ENCODE measurements around the gene CCN5.
"Not testable (repeated sequence)": the region's sequence is repeated elsewhere in the genome, so short reads cannot be mapped to it uniquely, and the experiment has no call there.

CCN5 gene

DNA sequence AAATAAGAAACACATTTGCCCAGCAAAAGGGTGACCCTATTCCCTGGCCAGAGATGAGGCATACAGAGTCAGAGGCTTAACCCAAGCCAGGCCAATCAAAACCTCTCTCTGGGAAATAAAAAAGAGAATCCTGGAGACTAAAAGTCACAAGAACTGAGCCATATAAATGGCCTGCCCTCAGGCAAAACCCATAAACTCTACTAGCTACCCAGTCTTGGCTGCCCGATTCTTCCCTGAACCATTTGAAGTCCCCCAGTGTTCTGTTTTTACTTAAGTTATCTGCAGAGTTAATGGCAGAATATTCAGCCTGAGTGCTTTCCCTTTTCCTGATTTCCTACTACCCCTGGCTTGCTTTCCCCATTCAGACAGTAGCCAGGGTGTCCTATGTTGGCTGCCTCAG lies 44.4 kb downstream of the CCN5 start:
- no peak for DNase-seq (ENCODE audit: low read depth)

- DNase-seq (ENCODE audit: low read depth) = no peak
Observed at GRCh38 chr20:44761423-44761822, 46.3 kb downstream of the CCN5 start.

GRCh38 chr20:44762466-44763140 lies 47.4 kb downstream of the CCN5 start:
- no peak for DNase-seq (ENCODE audit: low read depth)

- DNase-seq (ENCODE audit: low read depth) = not testable (repeated sequence)
Observed at GRCh38 chr20:44763798-44764197, 48.6 kb downstream of the CCN5 start.

- no peak for DNase-seq (ENCODE audit: low read depth)
Observed at GRCh38 chr20:44765091-44765490, 49.9 kb downstream of the CCN5 start.

GRCh38 chr20:44765701-44766347 lies 50.7 kb downstream of the CCN5 start:
- peak; percentile 65 for DNase-seq (ENCODE audit: low read depth)

DNA sequence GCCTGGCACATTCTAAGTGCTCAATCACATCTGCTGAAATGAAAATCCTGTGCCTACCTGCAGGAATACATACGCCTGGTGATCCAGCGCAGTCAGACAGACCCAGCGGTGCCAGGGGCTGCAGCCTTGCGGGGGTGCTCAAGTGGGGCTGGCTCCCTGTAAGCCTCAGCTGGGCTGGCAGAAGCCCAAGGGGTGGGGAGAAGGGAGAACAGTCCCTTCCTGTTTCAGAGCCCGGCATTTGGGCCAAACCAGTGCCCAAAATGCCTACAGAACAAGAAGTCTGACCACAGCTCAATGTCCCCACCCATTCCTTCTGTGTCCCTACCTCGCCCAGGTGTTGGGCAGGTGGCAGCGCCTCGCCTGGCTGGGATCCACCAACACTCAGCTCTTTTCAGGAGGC lies 53.1 kb downstream of the CCN5 start:
- DNase-seq (ENCODE audit: low read depth) = no peak

DNA sequence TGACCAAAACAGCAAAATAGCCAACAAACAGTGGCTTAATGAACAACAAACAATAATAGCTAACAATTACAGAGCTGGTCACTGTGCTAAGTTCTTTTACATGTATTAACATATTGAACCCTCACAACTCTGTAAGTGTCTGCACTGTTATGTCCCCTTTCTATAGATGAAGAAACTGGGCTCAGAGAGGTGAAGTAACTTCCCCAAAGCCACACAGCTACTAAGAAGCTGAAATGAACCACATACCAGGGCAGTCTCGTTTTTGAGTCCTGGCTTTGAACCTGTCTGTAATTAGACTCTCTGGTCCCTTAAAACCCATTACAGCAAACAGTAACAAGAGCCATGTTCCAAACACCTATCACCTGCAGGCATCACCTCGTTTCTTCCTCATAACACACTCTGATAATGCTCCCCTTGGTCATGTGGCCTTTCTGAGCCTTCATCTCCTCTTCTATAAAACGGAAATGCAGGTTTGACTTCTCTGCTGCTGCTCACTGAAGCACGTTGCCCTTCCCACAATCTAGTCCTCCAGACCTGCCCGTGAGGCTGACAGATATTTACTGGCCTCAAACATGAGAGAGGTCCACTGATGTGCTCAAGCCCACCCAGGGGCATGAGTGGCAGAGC lies 53.8 kb downstream of the CCN5 start:
- no peak for DNase-seq (ENCODE audit: low read depth)

DNA sequence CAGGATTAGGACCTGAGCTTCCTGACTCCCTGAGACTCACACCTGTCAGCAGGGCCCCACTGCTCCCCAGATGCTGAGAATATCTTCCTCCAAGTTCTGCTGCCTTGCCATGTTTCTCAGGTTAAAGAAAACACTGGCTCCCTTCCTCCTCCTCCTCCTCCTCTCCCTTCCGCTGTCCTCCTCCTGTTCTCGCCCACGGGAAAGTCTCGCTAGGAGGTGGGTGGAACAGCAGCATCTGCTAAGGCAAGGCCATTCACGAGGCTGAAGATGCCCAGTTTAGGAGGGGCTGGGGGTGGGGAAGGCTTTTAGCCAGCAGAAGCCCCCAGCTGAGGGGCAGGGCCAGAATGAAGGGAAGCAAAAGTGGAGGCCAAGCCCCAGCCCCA lies 54.3 kb downstream of the CCN5 start:
- no peak for DNase-seq (ENCODE audit: low read depth)

- no peak for DNase-seq (ENCODE audit: low read depth)
Observed at GRCh38 chr20:44770484-44771171, 55.5 kb downstream of the CCN5 start.

DNA sequence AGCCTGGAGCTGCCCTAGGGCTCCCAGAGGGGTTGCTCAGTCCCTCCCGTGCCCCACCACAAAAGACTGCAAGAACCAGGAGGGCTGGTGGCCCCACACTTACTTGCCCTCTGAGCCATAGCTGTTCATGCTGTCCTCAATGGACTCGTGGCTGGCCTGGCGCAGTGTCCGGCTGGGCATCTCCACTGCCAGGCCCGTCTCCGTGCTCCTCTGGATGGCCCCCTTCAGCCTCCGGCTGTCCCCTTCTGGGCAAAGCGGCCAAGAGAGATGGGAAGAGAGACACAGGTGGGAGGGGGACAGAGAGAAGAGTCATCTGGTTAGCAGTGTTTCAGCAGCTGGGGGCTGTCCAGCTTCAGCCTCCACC lies 56.0 kb downstream of the CCN5 start:
- DNase-seq (ENCODE audit: low read depth) = no peak

DNA sequence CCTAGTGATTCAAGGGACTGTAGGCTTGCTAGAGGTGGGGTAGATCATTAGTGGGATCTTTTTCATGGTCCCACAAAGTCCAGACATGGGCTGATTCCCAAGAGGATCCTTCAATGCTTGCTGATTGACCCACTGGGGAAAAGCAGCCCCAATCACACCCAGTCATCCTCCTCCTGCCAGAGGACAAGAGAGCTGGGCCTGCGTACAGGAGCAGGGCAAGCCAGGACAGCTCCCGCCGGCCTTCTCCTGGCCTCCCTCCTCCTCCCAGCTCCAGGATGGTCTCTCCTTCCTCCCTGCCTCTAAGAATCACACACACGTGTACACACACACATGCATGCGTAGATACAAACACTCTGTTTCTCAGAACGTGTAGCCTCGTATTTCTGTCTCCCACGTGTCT lies 57.5 kb downstream of the CCN5 start:
- DNase-seq (ENCODE audit: low read depth) = no peak

DNA sequence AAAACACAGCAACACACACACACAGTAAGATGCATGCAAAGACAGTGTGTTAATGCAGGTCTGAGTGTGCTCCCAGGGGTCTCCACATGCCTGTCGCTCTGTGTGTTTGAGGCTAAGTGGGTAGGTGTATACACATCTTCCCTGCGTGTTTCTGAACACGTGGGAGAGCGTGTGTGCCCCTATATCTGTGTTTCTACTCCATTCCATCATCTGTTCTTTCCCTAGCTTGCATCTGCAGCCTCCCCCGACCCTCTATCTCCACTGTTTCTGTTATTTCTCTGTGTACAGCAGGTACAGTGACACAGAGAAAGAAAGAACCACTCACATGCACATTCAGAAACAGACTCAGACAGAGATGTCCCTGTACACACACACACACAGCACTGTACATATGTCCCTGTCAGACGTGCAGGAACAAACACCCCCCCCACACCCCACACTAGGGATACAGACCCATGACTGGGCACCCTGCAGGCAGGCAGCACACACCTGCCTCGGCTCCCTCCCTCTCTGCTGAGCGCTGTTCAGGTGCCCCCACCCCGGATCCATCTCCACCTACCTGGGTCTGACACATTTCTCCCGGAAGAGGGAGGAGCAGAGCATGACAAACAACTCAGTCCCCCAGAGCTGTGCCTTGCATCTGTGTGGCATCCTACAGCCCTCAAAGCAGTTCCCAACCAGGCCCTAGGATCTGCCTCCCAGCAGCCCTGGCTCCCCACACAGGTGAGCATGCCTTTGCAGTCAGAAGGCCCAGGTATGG lies 58.1 kb downstream of the CCN5 start:
- DNase-seq (ENCODE audit: low read depth) = no peak

DNA sequence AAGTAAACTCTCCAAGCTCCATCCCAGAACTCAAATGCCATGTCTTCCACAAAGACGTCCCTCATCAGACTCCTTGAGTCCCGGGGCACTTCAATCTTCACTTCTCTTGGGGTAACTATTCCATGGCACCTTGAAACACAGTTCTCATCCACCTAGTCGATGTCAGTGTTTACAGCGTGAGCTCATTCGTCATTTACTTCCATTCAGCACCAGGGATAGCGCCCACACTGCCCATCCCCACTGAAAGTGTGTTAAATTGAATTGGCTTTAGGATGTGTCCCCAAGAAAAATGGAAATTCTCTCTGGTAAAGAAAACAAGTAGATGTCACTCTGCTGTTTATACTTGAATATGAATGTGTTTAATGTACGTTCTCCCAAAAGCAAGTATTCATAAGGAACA lies 61.8 kb downstream of the CCN5 start:
- no peak for DNase-seq (ENCODE audit: low read depth)
